HG02588 (cell line): ENCODE measurements around the gene CARM1.
A peak's percentile ranks its signal among the peaks of the same experiment; 100 is the strongest.
"Not testable (repeated sequence)": the region's sequence is repeated elsewhere in the genome, so short reads cannot be mapped to it uniquely, and the experiment has no call there.

Experiments
- ATAC-seq: cut with Tn5 transposase; IDR thresholded peaks from one replicate; pipeline ENCODE4 v1.9.1; 2021; ENCODE audit warnings: mild to moderate bottlenecking, moderate library complexity; ENCODE audit not compliant: unreplicated experiment

CARM1 gene

GRCh38 chr19:10927730-10928562, 56.6 kb downstream of the CARM1 start:
- ATAC-seq, result no peak

GRCh38 chr19:10928563-10929401, 57.4 kb downstream of the CARM1 start, which contains the start of the genes TIMM29 and YIPF2:
Gene TIMM29, plus strand, starts transcription at chr19:10928811. Its CDS starts 12 bp downstream, at chr19:10928823.
Gene YIPF2, minus strand, starts transcription at chr19:10928639. Its CDS starts 229 bp downstream, at chr19:10928410.
- peak; percentile 64 for ATAC-seq

GRCh38 chr19:10929402-10929794, 58.0 kb downstream of the CARM1 start:
- ATAC-seq, result no peak

- ATAC-seq, result no peak
Measured at GRCh38 chr19:10935371-10936059, 64.2 kb downstream of the CARM1 start.

GRCh38 chr19:10936661-10937084, 65.3 kb downstream of the CARM1 start:
- no peak for ATAC-seq

GRCh38 chr19:10941649-10942048, 70.3 kb downstream of the CARM1 start:
- ATAC-seq, result not testable (repeated sequence)

- not testable (repeated sequence) for ATAC-seq
Measured at GRCh38 chr19:10943412-10943811, 72.1 kb downstream of the CARM1 start.

- no peak for ATAC-seq
Measured at GRCh38 chr19:10945264-10945663, 73.9 kb downstream of the CARM1 start.

GRCh38 chr19:10946958-10947657, 75.8 kb downstream of the CARM1 start:
- ATAC-seq, result no peak

GRCh38 chr19:10952809-10953208, 81.5 kb downstream of the CARM1 start:
- ATAC-seq, result no peak

GRCh38 chr19:10959277-10959968, 88.1 kb downstream of the CARM1 start:
- ATAC-seq, result not testable (repeated sequence)

- ATAC-seq, result peak; percentile 74
Measured at GRCh38 chr19:10960314-10961072, 89.1 kb downstream of the CARM1 start, which contains the start of gene SMARCA4. Gene SMARCA4, plus strand, starts transcription at chr19:10961030. Its CDS starts 23,122 bp downstream, at chr19:10984152.

GRCh38 chr19:10961073-10961860, 89.9 kb downstream of the CARM1 start:
- ATAC-seq, result peak; percentile 37

GRCh38 chr19:10962863-10963262, 91.5 kb downstream of the CARM1 start:
- ATAC-seq, result no peak

- ATAC-seq, result no peak
Measured at GRCh38 chr19:10963865-10964264, 92.5 kb downstream of the CARM1 start.

GRCh38 chr19:10964903-10965302, 93.5 kb downstream of the CARM1 start:
- no peak for ATAC-seq

GRCh38 chr19:10965398-10965797, 94.0 kb downstream of the CARM1 start:
- no peak for ATAC-seq

- ATAC-seq, result no peak
Measured at GRCh38 chr19:10966809-10967208, 95.5 kb downstream of the CARM1 start.
